Iris pigment epithelial cell (primary cell): ENCODE data around the gene ZNF296.
A peak's percentile ranks its signal among the peaks of the same experiment; 100 is the strongest.

Source experiments
- DNase-seq: peaks from one replicate; pipeline ENCODE4 v3.0.0-alpha.2; 2011; ENCODE audit warnings: low read depth

Gene ZNF296

DNA sequence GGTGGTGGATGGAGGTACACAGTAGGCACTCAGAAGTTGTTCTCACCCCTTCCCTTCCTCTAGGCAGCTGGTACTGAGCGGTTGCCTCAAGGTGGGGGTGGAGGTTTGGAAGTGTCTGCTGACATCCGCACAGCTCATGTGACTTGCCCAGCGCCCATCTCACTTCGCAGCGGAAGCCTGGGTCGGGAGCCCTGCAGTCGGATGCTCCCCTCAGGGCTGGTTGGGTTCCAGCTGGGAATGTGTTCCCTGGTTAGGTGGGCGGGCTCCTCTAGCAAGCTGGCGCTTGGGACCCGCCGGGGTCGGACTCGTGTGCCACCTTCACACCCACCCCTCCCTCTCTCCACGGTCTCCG, 26.9 kb upstream of the ZNF296 start:
- peak; percentile 51 for DNase-seq

DNA sequence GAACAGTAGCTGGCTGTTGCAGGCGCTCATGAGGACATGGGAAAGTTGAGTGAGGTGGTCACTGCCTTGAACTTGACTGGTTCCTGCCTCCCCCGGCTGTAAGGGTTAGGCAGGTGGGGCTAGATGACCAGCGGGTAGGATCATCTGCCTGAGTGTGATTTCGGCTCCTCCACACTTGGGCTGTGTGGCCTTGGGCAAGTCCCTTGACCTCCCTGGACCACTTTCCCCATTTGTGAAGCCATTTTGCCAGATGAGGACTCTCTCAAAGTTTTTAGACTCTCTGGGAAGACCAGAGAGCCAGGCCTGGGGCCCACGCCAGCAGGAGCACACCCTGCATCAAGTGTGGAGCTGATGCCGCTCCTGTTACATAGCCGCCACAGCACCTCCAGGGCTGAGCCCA, 26.2 kb upstream of the ZNF296 start:
- DNase-seq, result no peak

DNA sequence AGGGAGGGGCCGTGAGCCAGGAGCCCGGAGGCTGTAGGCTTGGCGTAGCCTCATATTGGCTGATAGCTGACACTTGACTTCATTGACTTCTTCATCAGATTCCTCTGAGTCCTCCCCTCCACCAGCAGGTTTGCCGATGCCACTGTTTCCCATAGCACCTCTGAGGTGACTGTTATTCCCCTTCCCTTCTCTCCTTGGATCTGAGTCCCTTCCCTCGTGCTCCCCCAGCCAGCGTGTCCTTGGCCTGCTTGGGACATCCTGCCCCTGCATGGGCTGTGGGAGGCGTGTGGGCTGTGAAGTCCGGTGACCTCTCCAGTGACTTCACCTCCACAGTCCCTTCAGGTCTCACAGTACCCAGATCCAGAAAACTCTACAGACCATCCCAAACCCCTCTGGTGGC, 25.5 kb upstream of the ZNF296 start:
- DNase-seq, result no peak

DNA sequence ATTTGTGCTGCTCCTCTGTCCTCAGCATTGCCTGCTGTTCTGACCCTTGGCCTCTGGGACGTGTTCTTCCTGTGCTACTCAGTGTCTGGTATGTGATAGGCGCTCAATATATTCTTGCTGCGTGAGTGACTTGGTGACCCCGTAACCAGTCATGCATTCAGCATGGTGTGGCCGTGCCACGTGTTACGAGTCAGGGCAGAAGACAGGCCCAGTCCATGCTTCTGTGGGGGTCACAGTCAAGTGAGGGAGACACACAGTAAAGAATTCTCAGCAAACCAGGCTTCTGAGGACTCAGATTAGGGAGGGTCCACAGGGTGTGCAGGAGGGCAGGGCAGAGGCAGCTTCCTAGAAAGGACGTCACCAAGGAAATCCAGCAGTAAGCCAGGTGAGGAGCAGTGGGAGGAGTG, 24.6 kb upstream of the ZNF296 start:
- DNase-seq, result peak; percentile 35

DNA sequence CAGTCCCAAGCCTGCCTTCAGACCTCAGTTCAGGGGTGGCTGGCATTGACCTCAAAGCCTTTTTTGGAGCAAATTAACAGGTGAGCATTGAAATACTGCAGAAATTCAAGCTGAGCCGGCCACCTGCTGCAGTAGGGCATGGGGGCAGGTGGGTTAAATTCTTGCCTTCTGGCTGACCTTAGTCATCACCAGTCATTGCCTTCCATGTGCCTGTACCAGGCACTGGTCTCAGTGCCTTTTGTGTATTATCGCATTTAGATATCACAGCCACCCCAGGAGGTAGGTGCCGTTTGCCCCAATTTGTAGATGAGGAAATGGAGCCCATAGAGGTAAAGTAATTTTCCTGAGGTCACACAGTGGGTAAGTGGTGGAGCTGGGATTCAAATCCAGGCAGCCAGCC, 23.9 kb upstream of the ZNF296 start:
- no peak for DNase-seq

DNA sequence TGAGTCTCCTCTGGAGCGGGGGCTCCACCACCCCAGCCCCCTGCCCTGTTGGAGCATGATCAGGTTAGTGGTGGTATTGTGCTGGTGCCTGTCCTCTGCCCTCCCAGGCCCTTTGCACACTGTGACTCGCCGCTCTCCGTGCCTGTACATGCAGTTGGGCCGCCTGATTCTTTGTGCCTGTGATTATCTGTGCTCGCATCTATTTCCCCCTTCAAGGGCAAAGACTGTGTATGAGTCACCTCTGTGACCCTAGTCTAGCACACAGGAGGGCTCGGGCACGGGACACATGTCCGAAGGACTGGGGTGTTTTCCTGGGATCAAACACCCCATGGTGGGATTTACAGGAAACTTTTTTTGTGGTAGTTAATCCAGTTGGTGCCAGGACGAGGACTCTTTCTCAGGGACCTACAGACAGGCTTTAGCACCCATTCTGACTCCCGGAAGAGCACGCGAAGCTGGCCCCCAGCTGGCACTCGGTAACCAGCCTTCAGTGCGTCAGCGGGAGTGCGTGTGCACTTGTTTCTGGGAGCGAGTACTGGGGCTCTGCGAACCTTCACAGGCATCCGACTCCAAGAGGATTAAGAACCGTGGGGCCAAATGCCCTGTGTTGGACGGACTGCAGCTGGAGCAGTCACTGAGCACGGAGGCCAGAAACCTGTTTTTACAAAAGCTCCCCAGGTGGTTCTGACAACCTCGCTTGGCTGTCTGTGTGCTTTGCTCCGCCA, 23.4 kb upstream of the ZNF296 start:
- DNase-seq, result no peak

DNA sequence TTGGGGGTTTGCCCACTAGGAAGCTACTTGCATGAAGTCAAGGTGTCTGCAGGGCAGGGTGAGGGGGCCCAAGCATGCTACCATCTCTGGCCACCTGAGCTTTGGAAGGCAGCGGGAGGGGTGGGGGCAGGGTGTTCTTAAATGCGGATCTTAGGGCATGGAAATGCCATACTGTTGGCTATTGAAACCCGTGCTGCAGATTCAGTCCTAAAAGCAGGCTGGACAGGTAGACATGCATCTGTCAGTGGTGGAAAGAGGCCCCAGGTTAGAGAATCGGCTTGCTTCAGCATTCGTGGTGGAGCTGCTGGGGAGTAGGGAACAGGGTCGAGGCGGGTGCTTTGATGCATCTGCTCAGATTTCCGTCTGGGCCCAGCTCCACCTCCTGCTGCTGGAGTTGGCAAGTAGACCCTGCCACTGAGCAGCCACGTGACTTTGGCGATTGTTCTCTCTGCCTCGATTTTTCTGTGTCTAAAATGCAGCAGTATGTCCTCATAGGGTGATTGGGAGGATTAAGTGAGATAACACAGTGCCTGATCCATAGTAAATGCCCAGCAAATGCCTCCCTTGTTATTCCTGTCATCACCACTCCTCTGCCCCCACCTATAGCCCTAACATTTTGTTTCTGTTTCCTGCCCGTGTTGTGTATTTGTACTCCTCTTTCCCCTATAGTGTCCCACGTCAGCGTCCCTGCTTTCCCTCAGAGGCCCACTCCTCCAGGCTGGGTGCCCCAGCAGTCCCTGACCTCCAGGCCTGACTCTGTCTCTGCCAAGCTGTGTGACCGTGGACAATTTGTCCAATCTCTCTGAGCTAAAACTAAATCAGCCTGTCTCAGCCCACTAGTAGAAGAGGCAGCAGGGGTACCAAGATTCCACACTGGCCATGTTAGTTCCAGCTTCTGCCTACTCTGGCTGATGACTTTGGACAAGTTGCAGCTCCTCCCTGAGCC, 22.5 kb upstream of the ZNF296 start:
- peak; percentile 51 for DNase-seq

DNA sequence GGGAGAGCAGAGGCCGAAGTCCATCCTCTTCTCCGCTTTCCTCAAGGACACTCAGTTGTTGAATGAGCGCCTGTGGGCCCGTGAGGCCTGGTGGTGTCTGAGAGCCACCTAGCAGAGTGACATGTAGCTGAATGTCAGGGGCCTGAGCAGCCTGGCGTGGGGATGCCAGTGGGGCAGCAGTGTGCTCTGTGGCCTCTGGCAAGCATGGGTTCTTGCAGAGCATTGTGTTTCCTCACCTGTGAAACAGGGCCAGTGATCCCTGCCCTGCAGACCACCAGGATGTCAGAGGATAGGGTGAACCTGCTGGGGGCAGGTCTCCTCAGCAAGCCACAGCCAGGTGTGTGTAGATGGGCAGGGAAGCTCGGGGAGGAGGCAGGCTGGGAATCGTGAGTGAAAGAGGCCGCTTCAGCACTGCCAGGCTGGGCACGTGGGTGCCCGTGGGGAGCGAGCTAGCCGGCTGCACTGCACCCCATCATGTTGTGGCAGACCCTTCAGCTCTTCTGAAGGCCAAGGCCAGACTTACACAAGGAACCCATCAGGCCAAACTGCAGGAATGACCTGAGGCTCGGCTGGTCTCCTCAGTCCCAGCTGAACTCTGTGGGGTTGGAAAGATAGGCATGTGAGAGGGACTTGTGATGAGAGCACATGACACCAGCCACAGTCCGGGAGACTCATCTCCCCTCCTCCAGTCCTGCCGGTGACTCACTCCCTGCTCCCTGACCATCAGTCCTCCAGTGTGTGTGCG, 21.7 kb upstream of the ZNF296 start:
- DNase-seq, result peak; percentile 98

DNA sequence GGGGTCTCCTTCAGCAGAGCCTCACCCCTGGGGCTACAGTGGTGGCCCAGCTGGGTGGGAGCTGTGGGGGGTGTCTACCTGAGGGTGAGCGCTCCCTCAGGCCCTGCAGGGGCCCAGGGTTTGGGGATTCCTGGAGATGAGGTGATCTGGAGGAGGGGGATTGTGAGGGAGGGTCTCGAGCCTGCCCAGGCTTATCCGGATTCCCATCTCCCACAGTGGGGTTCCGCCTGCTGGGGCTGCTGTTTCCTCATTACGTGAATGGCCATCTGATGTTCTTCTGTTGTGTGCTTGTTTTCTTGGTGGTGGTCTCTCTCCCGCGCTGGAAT, 21.1 kb upstream of the ZNF296 start:
- DNase-seq, result no peak

DNA sequence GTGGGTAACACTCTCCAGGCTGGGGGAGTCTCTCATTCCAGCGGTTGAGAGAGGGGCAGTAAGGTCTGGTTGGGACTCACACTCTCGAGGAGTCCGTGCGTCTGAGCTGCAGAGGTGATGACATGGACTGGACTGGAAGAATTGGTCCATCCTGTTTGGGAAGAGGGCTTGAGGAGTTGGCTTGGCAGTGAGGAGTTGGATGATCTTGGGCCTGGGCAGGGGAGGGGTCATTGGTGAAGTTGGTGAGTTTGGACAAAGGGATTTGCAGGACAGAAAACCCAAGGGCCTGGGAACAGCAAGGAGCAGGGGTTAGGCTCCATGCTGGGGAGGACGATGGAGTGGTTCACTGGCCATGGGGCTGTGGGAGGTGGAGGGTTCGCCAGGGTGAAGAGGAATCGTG, 20.4 kb upstream of the ZNF296 start:
- DNase-seq, result no peak

DNA sequence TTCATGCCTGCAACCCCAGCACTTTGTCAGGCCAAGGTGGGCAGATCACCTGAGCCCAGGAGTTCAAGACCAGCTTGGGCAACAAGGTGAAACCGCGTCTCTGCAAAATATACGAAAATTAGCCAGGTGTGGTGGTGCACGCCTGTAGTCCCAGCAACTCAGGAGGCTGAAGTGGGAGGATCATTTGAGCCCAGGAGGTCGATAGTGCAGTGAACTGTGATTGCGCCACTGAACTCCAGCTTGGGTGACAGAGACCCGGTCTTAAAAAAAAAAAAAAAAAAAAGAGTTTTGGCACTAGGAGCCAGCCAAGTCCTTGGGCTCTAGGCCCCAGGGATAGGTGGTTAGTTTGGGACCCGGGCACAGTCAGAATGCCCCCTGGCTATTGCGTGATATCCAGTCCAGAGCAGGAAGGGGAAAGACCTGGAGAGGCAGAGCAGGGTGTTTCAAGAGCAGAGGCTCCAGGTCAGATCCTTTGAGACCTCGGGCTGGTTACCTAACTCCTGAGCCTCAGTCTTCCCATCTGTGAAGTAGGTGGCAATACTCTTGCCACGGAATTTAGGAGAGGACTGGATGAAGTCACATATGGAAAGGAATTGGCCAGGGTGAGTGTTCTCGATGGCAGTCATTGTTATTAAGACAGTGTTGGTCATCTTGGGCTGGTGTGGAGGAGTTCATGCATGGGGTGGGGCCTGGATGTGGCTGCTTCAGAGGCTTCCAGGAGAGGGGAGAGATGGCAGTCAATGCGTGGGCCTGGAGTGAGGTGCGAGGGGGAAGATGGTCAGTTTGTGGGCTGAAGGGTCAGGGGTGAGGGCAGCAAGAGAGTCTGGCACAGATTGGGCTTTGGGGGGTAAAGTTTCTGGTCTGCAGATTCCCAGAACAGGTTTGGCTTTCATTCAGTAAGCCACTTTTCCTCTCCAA, 19.5 kb upstream of the ZNF296 start:
- DNase-seq, result no peak

DNA sequence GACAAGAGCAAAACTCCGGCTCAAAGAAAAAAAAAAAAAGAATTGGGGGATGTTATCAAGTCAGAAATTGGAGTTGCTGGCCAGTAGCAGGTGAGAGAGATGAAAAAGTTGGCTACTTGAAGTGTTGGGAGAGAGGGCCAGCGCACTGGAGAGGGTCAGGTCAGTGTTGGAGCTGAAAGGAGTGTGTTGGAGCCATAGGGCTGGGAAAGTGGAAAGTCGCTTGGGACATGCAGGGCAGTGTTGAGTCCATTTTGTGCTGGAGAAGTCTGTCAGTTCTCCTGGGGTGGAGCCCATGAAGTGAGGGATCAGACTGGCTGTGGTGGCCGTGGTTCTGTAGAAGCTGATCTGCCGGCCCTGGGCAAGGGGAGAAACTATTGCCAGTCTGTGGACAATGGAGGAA, 18.4 kb upstream of the ZNF296 start:
- DNase-seq, result no peak

DNA sequence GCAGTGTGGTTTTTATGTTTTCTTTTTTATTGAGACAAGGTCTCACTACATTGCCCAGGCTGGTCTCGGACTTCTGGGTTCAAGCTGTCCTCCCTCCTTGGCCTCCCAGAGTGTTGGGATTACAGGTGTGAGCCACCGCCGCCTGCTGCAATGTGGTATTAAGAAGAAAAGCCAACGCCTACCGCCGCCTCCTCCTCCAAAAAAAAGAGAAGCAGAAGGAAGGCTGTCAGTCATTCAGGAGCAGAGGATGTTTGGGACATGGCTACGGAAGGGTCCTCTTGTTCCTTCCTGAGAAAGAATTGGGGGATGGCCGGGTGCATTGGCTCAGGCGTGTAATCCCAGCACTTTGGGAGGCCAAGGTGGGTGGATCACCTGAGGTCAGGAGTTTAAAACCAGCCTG, 17.9 kb upstream of the ZNF296 start:
- no peak for DNase-seq

DNA sequence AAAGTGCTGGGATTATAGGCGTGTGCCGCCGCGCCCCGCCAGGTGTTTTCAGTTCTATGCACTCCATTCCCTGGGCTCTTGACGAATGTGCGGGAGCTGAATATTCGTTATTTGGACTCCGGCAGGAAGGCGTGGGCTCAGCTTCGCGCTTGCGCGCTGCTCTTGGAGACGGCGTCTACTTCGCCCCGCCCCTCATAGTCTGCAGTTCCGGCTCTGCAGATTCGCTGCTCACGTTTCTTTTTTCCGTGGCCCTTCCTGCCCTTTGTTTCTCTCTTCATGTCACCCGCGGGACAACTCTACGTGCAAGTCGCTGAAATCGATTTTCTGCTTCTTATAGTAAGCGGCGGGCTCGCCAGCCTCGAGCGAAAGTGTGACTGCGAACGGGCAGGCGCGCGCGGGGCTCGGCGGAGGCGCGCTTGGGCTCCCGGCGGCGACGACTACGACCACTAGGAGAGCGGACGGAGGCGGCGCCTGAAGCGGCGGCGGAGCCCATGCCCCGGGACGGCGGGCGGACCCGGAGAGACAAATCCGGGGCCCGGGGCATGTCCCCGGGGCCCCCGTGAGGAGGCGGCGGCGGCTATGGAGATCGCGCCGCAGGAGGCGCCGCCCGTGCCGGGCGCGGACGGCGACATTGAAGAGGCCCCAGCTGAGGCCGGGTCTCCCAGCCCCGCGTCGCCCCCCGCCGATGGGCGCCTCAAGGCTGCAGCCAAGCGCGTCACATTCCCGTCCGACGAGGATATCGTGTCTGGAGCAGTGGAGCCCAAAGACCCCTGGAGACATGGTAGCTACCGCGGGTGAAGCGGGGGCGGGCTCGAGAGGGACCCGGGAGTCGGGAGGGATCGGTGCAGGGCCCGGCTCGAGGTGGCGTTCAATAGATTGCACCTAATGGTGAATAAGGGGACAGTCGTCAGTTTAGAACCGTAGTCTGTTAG, 16.7 kb upstream of the ZNF296 start, which contains the start of gene PPP1R37:
Gene PPP1R37, plus strand, starts transcription at position 433 of the 932 bp plus-strand sequence. Its CDS starts 147 bp downstream, at position 580.
- DNase-seq, result peak; percentile 97

DNA sequence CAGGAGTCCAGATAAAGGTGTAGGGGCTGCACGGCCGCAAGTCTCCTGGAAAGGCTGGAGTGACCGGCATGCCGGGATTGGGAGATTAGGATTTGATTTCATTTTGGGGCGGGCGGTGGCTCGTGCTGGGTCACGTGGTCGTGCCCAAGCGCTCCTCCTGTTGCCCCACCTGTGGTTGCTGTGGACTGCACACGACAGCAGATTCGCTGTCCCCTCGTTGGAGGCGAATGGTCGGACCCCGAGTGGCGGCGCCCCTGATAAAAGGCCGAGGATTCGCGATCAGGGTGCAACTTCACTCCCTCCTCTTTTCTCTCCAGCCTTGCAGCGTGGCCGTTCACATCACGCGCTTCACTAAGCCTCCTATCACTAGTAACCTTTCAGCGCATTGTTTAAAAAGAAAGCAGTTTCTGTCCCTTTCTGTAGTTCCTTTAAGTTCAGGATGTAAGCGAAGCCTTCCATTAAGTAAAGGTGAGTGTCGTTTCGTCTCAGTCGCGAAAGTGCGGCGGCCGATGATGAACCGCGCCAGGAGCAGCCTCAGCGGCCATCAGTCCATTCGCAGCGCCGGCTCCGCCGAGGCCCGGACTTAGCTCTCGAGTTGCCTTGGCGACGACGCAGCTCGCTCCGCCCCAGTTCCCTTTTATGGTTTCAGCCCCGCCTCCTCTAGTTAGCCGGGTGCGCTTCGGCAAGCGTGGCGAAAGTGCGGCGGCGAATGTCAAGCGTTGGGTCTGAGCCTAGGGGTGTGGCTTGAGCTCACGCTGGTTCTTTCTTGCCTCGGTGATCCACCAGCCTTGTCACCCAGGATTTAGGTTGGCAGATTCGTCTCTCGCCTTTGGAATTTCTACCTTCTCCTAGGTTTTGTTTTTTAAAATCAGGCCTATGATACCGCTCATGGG, 15.0 kb upstream of the ZNF296 start:
- peak; percentile 99 for DNase-seq

DNA sequence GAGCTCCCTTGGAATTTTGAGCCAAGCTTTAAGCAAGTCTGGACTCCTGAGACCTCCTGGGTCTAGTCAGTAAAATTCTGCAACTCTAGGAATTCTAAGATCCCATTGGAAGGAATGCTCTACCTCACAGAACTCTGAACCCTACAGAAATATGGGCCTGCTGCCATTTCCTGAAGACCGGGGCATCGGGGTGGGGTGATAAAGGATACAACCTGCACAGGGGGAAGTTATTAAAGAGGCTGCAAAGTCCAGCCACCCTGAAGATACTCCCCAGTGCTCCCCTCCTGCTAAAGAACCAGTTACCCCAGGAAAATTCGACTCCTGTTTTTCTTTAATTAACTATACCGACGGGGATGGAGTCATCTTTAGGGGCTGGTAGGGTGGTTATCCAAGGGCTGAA, 14.3 kb upstream of the ZNF296 start:
- DNase-seq, result no peak

DNA sequence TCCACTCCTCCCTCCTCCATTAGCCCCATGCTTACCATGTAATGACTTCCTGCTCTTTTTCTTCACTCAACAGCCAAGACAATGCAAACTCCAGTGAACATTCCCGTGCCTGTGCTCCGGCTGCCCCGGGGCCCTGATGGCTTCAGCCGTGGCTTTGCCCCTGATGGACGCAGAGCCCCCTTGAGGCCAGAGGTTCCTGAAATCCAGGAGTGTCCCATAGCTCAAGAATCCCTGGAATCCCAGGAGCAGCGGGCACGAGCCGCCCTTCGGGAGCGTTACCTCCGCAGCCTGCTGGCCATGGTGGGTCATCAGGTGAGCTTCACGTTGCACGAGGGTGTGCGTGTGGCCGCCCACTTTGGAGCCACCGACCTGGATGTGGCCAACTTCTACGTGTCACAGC, 13.8 kb upstream of the ZNF296 start:
- no peak for DNase-seq

DNA sequence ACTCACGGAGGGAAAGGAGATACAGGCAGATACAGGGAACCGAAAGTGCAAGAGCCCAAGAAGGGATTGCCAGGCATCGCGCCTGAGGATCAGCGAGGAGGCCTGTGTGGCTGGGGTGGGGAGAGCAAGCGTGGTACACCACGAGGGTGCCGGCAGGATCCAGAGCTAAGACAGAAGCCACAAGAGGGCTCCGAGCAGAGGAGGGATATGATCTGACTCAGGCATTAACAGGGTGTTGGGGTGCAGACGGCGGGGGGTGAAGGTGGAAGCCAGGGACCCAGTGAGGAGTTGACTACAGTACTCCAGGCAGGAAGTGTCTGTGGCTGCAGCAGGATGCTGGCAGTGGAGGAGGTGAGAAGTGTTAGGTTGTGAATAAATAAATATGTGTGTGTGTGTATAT, 11.3 kb upstream of the ZNF296 start:
- DNase-seq, result no peak

DNA sequence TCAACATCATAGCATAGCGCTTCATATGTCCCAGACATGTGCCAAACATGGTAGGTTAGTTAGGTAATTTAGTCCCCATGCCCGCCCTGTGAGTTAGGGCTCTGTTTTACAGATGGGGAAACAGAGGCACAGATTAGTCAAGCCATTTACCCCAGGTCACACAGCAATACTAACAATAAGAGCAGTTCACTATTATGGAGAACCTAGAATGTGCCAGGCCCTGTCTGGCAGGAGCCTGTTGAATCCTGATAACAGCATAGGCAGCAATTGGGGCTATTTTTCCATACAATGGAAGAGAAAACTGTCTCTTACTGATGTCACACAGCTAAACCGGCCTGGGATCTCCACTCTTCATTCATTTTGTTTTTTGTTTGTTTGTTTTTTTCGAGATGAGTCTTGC, 10.2 kb upstream of the ZNF296 start:
- DNase-seq, result no peak

DNA sequence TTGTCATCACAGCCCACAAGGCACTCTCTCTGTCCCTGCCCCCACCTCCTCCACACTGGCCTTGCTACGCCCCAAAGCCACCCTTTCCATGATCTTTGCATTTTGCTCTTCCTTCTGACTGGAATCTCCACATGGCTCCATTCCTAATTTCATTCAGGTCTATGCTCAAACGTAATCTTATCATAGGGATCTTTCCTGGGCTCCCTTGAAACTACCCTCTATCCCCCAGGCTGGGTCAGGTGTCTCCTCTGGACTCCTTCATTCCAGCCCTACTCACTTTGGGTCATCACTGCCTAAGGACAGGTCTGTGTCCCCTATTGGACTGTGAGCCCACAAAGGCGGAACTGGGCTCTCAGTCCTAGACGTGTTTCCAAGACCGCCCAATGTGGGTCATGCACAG, 5.9 kb upstream of the ZNF296 start:
- DNase-seq, result no peak
